Measurements from ENCODE around the gene PDE5A. TPM values are rescaled to one million over a fixed set of nuclear protein-coding genes. Genes with fewer than 3 reads are reported as not detected.
"Not testable (repeated sequence)": the region's sequence is repeated elsewhere in the genome, so short reads cannot be mapped to it uniquely, and the experiment has no call there.

Gene PDE5A
- total and polyA plus RNA-seq, 8 donors: 4.5 to 115 (median 15.2) TPM

DNA sequence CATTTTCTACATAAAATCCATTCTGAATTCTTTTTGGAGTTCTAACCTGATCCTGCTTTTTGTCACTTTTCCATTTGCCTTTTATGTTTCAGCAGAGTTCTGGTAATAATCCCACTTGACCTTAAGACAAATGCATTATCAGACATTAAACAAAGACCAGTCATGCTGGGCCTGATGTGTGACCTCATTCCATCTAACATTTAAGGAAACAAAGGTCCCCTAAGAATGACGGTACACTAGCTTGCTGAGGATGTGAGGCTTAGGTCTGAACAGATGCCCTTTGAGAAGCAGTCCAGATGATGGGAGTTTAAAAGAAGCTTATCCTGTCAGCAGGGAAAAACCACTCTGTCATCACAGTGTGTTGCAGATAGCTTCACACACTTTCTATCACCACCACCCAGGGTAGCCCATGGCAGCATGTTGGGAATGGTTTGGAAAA lies 38.1 kb upstream of the PDE5A start:
- Histone ChIP-seq H3K4me3 (no peak overlapping the region), H3K27ac (no peak overlapping the region), H3K4me1 (peaks cover 0 to 13% (median 3%) of the 10 kb centered on the region in 4 donors), H3K27me3 (no peaks in the 10 kb centered on the region), H3K9me3 (no peaks in the 10 kb centered on the region), H3K36me3 (no peaks in the 10 kb centered on the region)
- 14 to 35% (median 32%) methylated on average over 1 of the region's 1 CpG for WGBS, 5 donors
- DNase-seq: peak in 1 of 2 donors; percentile 33
- intact Hi-C loops (cut with DNase I; ENCODE audit: low total_unique reads): no loop called here
- no peak for TF ChIP-seq POLR2A (IDR thresholded peaks at IDR 0.05)
- TF ChIP-seq, protein P1, sequence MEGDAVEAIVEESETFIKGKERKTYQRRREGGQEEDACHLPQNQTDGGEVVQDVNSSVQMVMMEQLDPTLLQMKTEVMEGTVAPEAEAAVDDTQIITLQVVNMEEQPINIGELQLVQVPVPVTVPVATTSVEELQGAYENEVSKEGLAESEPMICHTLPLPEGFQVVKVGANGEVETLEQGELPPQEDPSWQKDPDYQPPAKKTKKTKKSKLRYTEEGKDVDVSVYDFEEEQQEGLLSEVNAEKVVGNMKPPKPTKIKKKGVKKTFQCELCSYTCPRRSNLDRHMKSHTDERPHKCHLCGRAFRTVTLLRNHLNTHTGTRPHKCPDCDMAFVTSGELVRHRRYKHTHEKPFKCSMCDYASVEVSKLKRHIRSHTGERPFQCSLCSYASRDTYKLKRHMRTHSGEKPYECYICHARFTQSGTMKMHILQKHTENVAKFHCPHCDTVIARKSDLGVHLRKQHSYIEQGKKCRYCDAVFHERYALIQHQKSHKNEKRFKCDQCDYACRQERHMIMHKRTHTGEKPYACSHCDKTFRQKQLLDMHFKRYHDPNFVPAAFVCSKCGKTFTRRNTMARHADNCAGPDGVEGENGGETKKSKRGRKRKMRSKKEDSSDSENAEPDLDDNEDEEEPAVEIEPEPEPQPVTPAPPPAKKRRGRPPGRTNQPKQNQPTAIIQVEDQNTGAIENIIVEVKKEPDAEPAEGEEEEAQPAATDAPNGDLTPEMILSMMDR (IDR thresholded peaks at IDR 0.05): no peak
- no peak for TF ChIP-seq POLR2AphosphoS5 (IDR thresholded peaks at IDR 0.05)
- no peak for TF ChIP-seq EP300 (IDR thresholded peaks at IDR 0.05)

DNA sequence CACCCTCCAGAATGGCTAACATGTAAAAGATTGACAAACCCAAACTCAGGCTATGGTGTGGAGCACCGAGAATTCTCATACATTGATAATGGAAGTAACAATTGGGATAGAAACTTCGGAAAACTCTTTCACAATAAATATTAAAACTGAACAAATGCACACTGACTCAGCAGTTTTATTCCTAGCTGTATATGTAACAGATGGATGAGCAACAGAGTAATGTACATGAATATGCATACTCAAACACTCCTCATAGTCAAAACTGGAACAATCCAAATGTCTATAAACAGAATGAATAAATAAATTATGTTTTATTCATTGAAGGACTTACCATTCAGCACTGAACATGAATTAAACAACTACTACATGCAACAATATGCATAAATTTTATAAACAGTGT lies 37.1 kb upstream of the PDE5A start:
- 75 to 94% (median 88%) methylated on average over 2 of the region's 2 CpGs for WGBS, 5 donors
- Histone ChIP-seq H3K4me3 (no peak overlapping the region), H3K9me3 (no peaks in the 10 kb centered on the region), H3K27ac (no peak overlapping the region), H3K27me3 (no peaks in the 10 kb centered on the region), H3K36me3 (no peaks in the 10 kb centered on the region), H3K4me1 (peaks cover 0 to 13% (median 3%) of the 10 kb centered on the region in 4 donors)
- no peak for DNase-seq
- intact Hi-C loops (cut with DNase I; ENCODE audit: low total_unique reads): no loop called here
- TF ChIP-seq, protein P1 (IDR thresholded peaks at IDR 0.05): no peak
- TF ChIP-seq EP300 (IDR thresholded peaks at IDR 0.05) (no peak), POLR2AphosphoS5 (IDR thresholded peaks at IDR 0.05) (no peak), POLR2A (IDR thresholded peaks at IDR 0.05) (no peak)

DNA sequence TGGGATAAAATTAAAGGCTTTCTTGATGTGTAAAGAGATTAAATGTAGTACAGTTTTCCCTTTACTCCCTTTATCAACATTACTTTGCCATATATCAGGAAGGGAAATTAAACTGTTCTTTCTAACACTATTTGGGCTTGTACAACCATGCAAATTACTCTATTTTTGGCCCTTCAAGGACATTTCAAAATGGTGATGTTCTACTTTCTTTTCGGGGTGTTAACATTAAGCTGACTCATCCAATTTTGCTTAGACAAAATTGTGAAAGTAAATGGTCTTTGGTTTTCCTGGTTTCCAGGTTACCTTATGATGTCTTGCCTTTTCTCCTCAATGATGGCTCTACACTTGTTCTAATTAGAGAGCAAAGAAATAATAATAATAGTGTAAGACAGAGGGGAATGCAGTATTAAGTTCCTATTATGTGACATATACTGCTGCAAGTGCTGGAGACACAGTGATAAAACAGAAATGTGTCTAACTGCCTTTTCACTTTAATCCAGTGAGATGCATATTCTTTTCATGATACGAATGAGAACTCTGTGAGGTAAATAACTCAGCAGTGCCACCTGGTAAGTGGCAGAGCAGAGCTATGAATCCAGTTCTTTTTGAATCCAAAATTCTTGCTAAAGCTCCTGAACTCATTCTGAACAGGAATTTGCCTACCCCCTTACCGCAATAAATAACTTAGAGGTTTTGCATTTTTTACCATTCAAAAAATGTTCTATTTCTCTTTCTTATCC lies 35.7 kb upstream of the PDE5A start:
- intact Hi-C loops (cut with DNase I; ENCODE audit: low total_unique reads): no loop called here
- DNase-seq: no peak
- Histone ChIP-seq H3K4me1 (peaks cover 0 to 13% (median 3%) of the 10 kb centered on the region in 4 donors), H3K36me3 (no peaks in the 10 kb centered on the region), H3K4me3 (no peak overlapping the region), H3K27me3 (no peaks in the 10 kb centered on the region), H3K27ac (peak overlapping the region in 3 of 5 donors; percentile 13 to 57 (median 52)), H3K9me3 (no peaks in the 10 kb centered on the region)
- TF ChIP-seq POLR2AphosphoS5 (IDR thresholded peaks at IDR 0.05) (no peak), POLR2A (IDR thresholded peaks at IDR 0.05) (no peak), EP300 (IDR thresholded peaks at IDR 0.05) (no peak)
- TF ChIP-seq, protein P1 (IDR thresholded peaks at IDR 0.05): no peak
- WGBS, 5 donors: 73 to 86% (median 77%) methylated on average over 3 of the region's 3 CpGs

DNA sequence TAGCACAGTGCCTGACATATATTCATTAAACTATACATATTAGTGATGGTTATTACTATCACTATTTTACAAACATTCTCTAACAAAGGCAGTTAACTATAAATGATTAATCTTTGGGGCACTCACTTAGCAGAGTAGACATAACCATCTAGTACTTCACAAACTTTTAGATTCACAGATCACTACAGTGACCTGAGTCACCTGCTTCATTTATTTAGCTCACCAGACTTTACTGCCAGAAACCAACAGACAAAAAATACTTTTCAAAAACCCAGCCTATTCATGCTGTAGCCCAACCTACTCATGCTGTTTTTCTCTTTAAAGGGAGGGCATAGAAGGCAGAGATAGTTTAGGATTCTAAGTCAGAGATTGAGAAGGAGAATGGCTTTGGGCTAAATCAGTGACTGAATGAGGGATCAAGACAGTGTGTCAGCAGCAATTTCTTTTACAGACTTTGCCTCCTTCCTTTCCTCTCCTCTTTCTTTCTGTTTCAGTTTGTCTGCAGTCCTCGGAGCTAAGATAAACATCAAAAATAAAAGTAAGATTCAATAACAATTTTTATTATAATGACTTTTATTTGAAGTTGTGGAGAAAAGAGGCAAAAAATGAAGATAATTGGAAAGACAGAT lies 34.7 kb upstream of the PDE5A start:
- H3K27ac ChIP-seq: peak overlapping the region in 2 of 5 donors; percentile 52 to 57
- H3K27me3 ChIP-seq: no peaks in the 10 kb centered on the region
- WGBS, 5 donors: 10 to 32% (median 20%) methylated on average over 1 of the region's 1 CpG
- peaks cover 0 to 13% (median 3%) of the 10 kb centered on the region in 4 donors for H3K4me1 ChIP-seq
- H3K36me3 ChIP-seq: no peaks in the 10 kb centered on the region
- no peak for DNase-seq
- H3K9me3 ChIP-seq: no peaks in the 10 kb centered on the region
- no peak overlapping the region for H3K4me3 ChIP-seq
- TF ChIP-seq POLR2AphosphoS5 (IDR thresholded peaks at IDR 0.05) (no peak), EP300 (IDR thresholded peaks at IDR 0.05) (no peak), POLR2A (IDR thresholded peaks at IDR 0.05) (no peak)
- TF ChIP-seq, protein P1 (IDR thresholded peaks at IDR 0.05): no peak
- intact Hi-C loops (cut with DNase I; ENCODE audit: low total_unique reads): no loop called here

DNA sequence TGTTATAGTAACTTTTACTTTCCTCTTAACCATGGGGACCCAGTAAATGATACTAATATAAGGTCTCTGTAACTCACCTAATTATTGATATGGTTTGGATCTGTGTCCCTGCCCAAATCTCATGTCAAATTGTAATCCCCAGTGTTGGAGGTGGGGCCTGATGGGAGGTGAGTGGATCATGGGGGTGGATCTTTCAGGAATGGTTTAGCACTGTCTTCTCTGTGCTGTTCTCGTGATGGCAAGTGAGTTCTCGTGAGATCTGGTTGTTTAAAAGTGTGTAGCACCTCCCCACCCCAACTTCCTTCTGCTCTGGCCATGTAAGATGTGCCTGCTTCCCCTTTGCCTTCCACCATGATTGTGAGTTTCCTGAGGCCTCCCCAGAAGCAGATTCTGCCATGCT lies 34.0 kb upstream of the PDE5A start:
- peaks cover 0 to 13% (median 3%) of the 10 kb centered on the region in 4 donors for H3K4me1 ChIP-seq
- H3K27me3 ChIP-seq; H3K9me3 ChIP-seq; H3K27ac ChIP-seq; intact Hi-C loops (cut with DNase I; ENCODE audit: low total_unique reads); H3K36me3 ChIP-seq; H3K4me3 ChIP-seq; DNase-seq: not testable (repeated sequence)
- WGBS, 5 donors: 55 to 93% (median 89%) methylated on average over 2 of the region's 2 CpGs
